ENCODE data around the gene FREM3.
"Not testable (repeated sequence)": the region's sequence is repeated elsewhere in the genome, so short reads cannot be mapped to it uniquely, and the experiment has no call there.

FREM3 gene

GRCh38 chr4:143559757-143560147, 140.7 kb downstream of the FREM3 start:
- no peak for DNase-seq

GRCh38 chr4:143558823-143559756, 141.4 kb downstream of the FREM3 start:
- DNase-seq: peak; percentile 5 to 46 (median 14)

- no peak for DNase-seq
Measured at GRCh38 chr4:143558286-143558685, 142.2 kb downstream of the FREM3 start.

GRCh38 chr4:143555676-143556075, 144.8 kb downstream of the FREM3 start:
- DNase-seq: no peak

GRCh38 chr4:143554728-143555597, 145.5 kb downstream of the FREM3 start:
- DNase-seq: no peak

GRCh38 chr4:143549928-143550327, 150.5 kb downstream of the FREM3 start:
- no peak for DNase-seq

- DNase-seq: no peak
Measured at GRCh38 chr4:143539670-143540023, 160.8 kb downstream of the FREM3 start.

GRCh38 chr4:143538979-143539669, 161.4 kb downstream of the FREM3 start:
- DNase-seq: no peak

GRCh38 chr4:143531788-143532491, 168.5 kb downstream of the FREM3 start:
- DNase-seq: no peak

- no peak for DNase-seq
Measured at GRCh38 chr4:143531380-143531779, 169.1 kb downstream of the FREM3 start.

- DNase-seq: not testable (repeated sequence)
Measured at GRCh38 chr4:143528046-143528445, 172.4 kb downstream of the FREM3 start.
